Hindlimb muscle (tissue), 1 donor: ENCODE data around the gene SAMM50. TPM values are rescaled to one million over a fixed set of nuclear protein-coding genes. Genes with fewer than 3 reads are reported as not detected.
"Not testable (repeated sequence)": the region's sequence is repeated elsewhere in the genome, so short reads cannot be mapped to it uniquely, and the experiment has no call there.

Source experiments
- DNase-seq: peaks from one replicate; pipeline ENCODE4 v3.0.0-alpha.2; 2013
- polyA plus RNA-seq: library from polyadenylated mRNA; unstranded; fragments of 120-200 nt; gene quantifications from one replicate; pipeline ENCODE4 v1.2.1, GENCODE V29; 2013; ENCODE audit not compliant: insufficient read length

The SAMM50 gene
- polyA plus RNA-seq, 1 donor: 54.5 TPM

- no peak for DNase-seq
These were observed 48.3 kb downstream of the SAMM50 start for GRCh38 chr22:44003405-44004103.

- no peak for DNase-seq
These were observed 48.8 kb downstream of the SAMM50 start for GRCh38 chr22:44004104-44004460.

GRCh38 chr22:44005524-44005923, 50.3 kb downstream of the SAMM50 start:
- DNase-seq: no peak

GRCh38 chr22:44012162-44012561, 56.9 kb downstream of the SAMM50 start:
- DNase-seq: no peak

GRCh38 chr22:44012591-44012990, 57.3 kb downstream of the SAMM50 start:
- no peak for DNase-seq

GRCh38 chr22:44014241-44014640, 59.0 kb downstream of the SAMM50 start:
- DNase-seq: no peak

GRCh38 chr22:44016586-44016985, 61.3 kb downstream of the SAMM50 start:
- DNase-seq: not testable (repeated sequence)

- DNase-seq: no peak
These were observed 63.4 kb downstream of the SAMM50 start for GRCh38 chr22:44018594-44018993.

GRCh38 chr22:44019416-44019815, 64.2 kb downstream of the SAMM50 start:
- no peak for DNase-seq

GRCh38 chr22:44019846-44020245, 64.6 kb downstream of the SAMM50 start:
- no peak for DNase-seq

- DNase-seq: no peak
These were observed 65.7 kb downstream of the SAMM50 start for GRCh38 chr22:44020981-44021380.

- DNase-seq: peak; percentile 41
These were observed 68.4 kb downstream of the SAMM50 start for GRCh38 chr22:44023404-44024287.

GRCh38 chr22:44024288-44024921, 69.2 kb downstream of the SAMM50 start, which contains the start of gene PARVB:
PARVB (plus strand) TSS chr22:44024302; CDS start chr22:44024340, 38 bp downstream.
- no peak for DNase-seq

- DNase-seq: no peak
These were observed 70.2 kb downstream of the SAMM50 start for GRCh38 chr22:44025171-44026065.

GRCh38 chr22:44026066-44026629, 70.9 kb downstream of the SAMM50 start:
- no peak for DNase-seq

GRCh38 chr22:44026630-44027511, 71.6 kb downstream of the SAMM50 start:
- peak; percentile 53 for DNase-seq

- DNase-seq: no peak
These were observed 72.8 kb downstream of the SAMM50 start for GRCh38 chr22:44028091-44028490.

- no peak for DNase-seq
These were observed 73.8 kb downstream of the SAMM50 start for GRCh38 chr22:44029069-44029468.

- DNase-seq: no peak
These were observed 74.9 kb downstream of the SAMM50 start for GRCh38 chr22:44030051-44030701.

- DNase-seq: no peak
These were observed 75.5 kb downstream of the SAMM50 start for GRCh38 chr22:44030702-44031082.
